ENCODE measurements around the gene SLC15A3. TPM values are rescaled to one million over a fixed set of nuclear protein-coding genes. Genes with fewer than 3 reads are reported as not detected.

The SLC15A3 gene
- total RNA-seq, 1 donor from 2014 or later = 0.62 TPM

DNA sequence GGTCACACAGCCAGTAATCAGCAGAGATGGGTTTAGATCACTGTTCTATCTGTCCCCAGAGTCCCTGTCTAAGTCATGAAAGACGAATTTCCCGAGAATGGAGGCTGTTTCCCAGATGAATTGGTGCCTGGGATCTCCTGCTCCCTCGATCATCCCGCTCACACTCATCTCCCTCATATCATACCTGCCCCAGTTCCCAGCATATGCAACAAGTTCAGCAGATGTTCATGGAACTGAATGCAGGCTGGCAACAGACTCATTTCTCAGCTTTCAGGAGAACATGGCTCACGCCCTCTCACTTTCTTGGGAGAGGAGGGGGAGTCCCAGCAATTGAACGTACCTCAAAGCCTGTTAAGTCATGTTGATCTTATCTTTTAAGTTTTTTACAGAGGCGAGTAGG lies 41.6 kb upstream of the SLC15A3 start:
- Mint-ChIP-seq H3K4me3 (ENCODE audit: unreplicated experiment) (no peak overlapping the region), H3K27ac (ENCODE audit: unreplicated experiment) (no peak overlapping the region), H3K9me3 (ENCODE audit: low read depth) (no peaks in the 10 kb centered on the region), H3K27me3 (ENCODE audit: low read depth) (peaks cover 35% of the 10 kb centered on the region), H3K36me3 (ENCODE audit: low read depth) (no peaks in the 10 kb centered on the region), H3K4me1 (ENCODE audit: low read depth) (no peaks in the 10 kb centered on the region)
- DNase-seq (ENCODE audit: low spot score) = peak; percentile 4
- TF ChIP-seq, protein P1, sequence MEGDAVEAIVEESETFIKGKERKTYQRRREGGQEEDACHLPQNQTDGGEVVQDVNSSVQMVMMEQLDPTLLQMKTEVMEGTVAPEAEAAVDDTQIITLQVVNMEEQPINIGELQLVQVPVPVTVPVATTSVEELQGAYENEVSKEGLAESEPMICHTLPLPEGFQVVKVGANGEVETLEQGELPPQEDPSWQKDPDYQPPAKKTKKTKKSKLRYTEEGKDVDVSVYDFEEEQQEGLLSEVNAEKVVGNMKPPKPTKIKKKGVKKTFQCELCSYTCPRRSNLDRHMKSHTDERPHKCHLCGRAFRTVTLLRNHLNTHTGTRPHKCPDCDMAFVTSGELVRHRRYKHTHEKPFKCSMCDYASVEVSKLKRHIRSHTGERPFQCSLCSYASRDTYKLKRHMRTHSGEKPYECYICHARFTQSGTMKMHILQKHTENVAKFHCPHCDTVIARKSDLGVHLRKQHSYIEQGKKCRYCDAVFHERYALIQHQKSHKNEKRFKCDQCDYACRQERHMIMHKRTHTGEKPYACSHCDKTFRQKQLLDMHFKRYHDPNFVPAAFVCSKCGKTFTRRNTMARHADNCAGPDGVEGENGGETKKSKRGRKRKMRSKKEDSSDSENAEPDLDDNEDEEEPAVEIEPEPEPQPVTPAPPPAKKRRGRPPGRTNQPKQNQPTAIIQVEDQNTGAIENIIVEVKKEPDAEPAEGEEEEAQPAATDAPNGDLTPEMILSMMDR (IDR thresholded peaks at IDR 0.05) = no peak

DNA sequence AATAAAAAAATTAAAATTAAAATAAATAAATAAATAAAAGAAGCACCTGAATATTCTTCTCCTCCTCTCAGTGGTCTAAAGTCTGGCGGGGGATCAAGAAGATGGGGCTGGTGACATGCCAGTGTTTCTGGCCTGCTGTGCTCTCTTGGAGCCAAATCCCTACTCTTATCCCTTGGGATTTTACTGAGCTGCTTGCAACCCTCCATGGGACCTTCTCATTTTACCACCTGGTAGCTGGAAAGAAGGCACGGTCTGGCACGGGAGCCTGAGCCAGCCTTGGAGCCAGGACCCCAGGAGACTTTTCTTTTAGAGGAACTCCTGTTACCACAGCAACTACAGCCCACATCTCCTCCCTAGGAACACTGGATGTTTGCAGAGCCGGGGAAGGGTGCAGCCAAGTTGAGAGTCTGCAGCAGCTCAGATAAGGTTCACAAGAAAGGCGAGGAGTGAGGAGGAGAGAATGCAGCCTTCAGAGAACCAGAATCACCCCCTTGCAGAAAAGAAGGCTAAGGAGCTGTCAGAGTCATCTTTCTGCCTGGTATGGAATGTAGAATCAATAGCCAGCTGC lies 41.0 kb upstream of the SLC15A3 start:
- no peaks in the 10 kb centered on the region for H3K4me1 Mint-ChIP-seq (ENCODE audit: low read depth)
- H3K9me3 Mint-ChIP-seq (ENCODE audit: low read depth) = no peaks in the 10 kb centered on the region
- H3K4me3 Mint-ChIP-seq (ENCODE audit: unreplicated experiment) = no peak overlapping the region
- TF ChIP-seq, protein P1 (IDR thresholded peaks at IDR 0.05) = no peak
- H3K36me3 Mint-ChIP-seq (ENCODE audit: low read depth) = no peaks in the 10 kb centered on the region
- peak; percentile 22 for DNase-seq (ENCODE audit: low spot score)
- H3K27ac Mint-ChIP-seq (ENCODE audit: unreplicated experiment) = no peak overlapping the region
- H3K27me3 Mint-ChIP-seq (ENCODE audit: low read depth) = peaks cover 35% of the 10 kb centered on the region

DNA sequence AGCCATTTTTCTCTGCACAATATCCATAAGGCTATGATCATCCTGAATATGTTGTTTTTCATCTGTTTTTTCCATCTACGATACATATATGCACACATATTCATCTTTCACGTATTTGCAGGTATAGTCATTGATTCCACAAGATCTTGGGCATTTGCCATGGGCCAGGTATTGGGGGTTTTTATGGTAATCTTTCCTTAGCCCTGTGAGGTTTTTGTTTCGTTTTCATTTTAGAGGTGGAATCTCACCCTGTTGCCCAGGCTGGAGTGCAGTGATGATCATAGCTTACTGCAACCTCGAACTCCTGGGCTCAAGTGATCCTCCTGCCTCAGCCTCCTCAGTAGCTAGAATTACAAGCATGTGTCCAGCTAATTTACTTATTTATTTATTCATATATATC lies 39.5 kb upstream of the SLC15A3 start:
- no peak overlapping the region for H3K27ac Mint-ChIP-seq (ENCODE audit: unreplicated experiment)
- no peak overlapping the region for H3K4me3 Mint-ChIP-seq (ENCODE audit: unreplicated experiment)
- no peaks in the 10 kb centered on the region for H3K9me3 Mint-ChIP-seq (ENCODE audit: low read depth)
- H3K4me1 Mint-ChIP-seq (ENCODE audit: low read depth) = no peaks in the 10 kb centered on the region
- H3K36me3 Mint-ChIP-seq (ENCODE audit: low read depth) = no peaks in the 10 kb centered on the region
- H3K27me3 Mint-ChIP-seq (ENCODE audit: low read depth) = peaks cover 38% of the 10 kb centered on the region
- no peak for DNase-seq (ENCODE audit: low spot score)
- TF ChIP-seq, protein P1 (IDR thresholded peaks at IDR 0.05) = no peak

DNA sequence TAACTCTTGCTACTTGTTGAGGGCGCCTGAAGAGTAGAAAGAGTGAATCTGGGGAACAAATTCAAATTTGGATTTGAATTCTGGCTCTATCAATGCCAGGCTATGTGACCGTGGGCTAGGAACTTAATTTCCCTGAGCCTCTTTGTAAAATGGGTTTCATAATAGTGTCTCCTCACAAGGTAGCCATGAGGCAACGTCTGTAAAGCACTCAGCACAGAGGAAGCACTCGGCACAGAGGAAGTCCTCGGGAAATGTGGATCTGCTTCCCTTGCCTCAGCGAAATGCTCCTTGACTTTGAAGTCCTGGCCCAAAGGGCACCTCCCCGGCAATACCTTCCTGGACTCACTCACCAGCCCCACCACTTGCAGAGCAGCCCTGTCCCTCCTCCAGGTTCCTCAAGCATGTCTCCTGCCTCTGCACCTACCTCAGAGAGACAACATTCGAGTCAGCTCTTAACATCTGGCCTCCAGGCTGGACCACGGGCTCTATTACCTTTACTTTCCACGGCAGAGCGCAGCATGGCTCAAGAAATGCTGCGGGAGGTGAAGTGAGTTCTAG lies 37.2 kb upstream of the SLC15A3 start:
- DNase-seq (ENCODE audit: low spot score) = peak; percentile 35
- TF ChIP-seq, protein P1 (IDR thresholded peaks at IDR 0.05) = no peak
- Mint-ChIP-seq H3K9me3 (ENCODE audit: low read depth) (no peaks in the 10 kb centered on the region), H3K4me3 (ENCODE audit: unreplicated experiment) (no peak overlapping the region), H3K27me3 (ENCODE audit: low read depth) (peaks cover 36% of the 10 kb centered on the region), H3K27ac (ENCODE audit: unreplicated experiment) (no peak overlapping the region), H3K36me3 (ENCODE audit: low read depth) (no peaks in the 10 kb centered on the region), H3K4me1 (ENCODE audit: low read depth) (no peaks in the 10 kb centered on the region)

DNA sequence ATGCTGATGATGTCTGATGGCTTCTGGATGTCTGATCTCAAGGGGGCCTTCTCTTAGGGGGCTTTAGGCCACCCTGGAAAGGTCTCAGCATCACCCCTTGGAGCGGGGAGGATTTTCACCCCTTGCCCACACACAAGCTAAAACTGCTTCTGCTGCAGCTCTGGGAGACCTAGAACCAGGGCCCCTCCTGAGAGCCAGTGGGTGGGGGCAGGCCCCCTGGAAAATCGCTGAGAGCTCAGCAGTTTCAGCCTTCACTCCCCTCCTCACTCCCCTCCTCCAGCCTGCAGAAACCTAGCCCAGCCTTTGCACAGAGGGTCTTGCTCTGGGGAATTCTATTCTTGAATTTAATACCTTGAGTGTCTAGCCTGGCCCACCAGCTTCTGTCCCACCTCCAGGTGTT lies 36.7 kb upstream of the SLC15A3 start:
- peak; percentile 22 for DNase-seq (ENCODE audit: low spot score)
- Mint-ChIP-seq H3K4me1 (ENCODE audit: low read depth) (no peaks in the 10 kb centered on the region), H3K9me3 (ENCODE audit: low read depth) (peaks cover 3% of the 10 kb centered on the region), H3K27ac (ENCODE audit: unreplicated experiment) (no peak overlapping the region), H3K27me3 (ENCODE audit: low read depth) (peaks cover 32% of the 10 kb centered on the region), H3K4me3 (ENCODE audit: unreplicated experiment) (no peak overlapping the region), H3K36me3 (ENCODE audit: low read depth) (no peaks in the 10 kb centered on the region)
- TF ChIP-seq, protein P1 (IDR thresholded peaks at IDR 0.05) = no peak
